ENCODE data around the gene PTPRN.
A peak's percentile ranks its signal among the peaks of the same experiment; 100 is the strongest.

PTPRN gene

GRCh38 chr2:219308142-219309101, 779 bp downstream of the PTPRN start:
- peak; percentile 30 to 60 (median 40) for DNase-seq (ENCODE audit: low read depth in 3 of 3)

DNA sequence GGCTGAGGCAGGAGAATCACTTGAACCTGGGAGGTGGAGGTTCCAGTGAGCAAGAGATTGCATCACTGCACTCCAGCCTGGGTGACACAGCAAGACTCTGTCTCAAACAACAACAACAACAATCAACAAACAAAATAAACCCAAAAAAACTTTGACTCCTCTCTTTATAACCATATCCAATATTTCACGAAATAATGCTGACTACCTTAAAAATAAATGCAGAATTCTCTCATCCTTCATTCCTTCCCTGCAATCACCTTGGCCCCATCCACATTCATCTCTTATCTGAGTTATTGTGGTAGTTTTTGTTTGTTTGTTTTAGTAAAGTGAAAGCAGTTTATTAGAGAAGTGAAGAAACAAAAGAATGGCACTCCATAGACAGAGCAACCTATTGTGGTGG, 3.2 kb downstream of the PTPRN start:
- no peak for DNase-seq (ENCODE audit: low read depth in 3 of 3)

DNA sequence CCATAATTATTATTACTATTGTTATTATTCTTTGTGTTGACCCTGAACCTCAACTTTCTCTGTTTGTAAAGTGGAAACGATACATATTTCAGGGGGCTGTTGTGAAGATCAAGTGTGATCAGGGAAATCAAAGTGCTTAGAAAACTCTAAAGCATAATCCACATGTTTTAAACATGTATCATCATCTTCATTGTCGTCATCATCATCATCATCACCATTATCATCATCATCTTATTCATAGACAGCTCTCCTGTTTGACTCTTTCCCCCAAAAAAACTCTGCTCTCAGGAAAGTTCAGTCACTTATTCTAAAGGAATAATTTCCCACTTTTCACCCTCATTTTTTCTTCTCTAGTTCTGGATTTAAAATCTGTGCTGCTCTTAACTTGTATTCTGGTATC, 5.0 kb downstream of the PTPRN start:
- no peak for DNase-seq (ENCODE audit: low read depth in 3 of 3)

- DNase-seq (ENCODE audit: low read depth in 3 of 3), result no peak
Observed at GRCh38 chr2:219302412-219302968, 6.7 kb downstream of the PTPRN start.

DNA sequence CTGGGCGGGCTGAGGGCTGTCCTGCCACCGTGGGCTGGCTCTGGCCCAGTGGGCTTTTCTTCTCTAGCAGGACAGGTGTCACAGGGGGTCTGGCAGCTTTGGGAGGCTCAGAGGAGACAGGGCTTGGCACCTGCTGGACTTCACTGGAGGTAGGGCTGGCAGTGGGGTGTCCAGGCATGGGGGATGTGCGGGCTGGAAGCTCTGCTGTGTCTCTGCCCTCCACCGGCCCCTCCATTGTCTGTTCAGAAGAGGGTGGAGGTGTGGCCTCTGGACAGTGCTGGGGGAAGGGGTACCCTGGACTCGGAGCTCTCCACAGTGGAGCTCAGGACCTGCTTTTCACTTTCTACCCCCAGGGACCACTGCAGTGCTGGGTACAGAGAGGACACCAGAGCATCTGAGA, 9.2 kb downstream of the PTPRN start:
- DNase-seq (ENCODE audit: low read depth in 3 of 3), result no peak

GRCh38 chr2:219299372-219299760, 9.8 kb downstream of the PTPRN start:
- DNase-seq (ENCODE audit: low read depth in 3 of 3), result no peak

DNA sequence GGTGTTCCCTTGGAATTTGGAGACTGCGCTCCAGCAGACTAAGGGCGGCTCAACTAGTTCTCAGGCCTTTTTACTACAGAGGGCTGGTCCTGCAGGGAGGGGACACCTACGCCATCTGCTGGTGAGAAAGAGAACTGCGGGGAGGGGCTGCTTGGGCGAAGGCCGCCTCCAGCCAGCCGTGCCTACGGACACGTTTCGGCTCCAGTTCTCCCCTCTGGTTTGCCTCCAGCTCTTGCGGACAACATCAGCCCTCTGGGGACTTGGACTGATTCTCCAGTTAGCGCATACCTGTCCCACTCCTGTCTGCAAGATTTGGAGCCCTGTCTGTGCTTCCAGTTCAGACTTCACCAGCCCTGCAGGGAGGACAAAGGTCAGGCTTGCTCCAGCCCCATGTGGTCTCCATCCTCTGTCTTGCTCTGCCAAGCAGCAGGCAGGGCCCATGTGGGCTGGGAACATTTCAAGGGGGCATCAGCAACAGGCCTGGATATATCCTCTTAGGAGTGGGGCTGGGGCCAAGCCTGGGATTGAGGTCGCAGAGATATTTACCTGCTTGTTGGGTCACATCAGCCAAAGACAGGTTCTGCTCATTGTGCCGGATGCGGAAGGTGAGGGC, 10.3 kb downstream of the PTPRN start:
- peak; percentile 81 to 93 (median 87) for DNase-seq (ENCODE audit: low read depth in 3 of 3)

- no peak for DNase-seq (ENCODE audit: low read depth in 3 of 3)
Observed at GRCh38 chr2:219297766-219298456, 11.3 kb downstream of the PTPRN start.

GRCh38 chr2:219296631-219297391, 12.4 kb downstream of the PTPRN start:
- no peak for DNase-seq (ENCODE audit: low read depth in 3 of 3)

DNA sequence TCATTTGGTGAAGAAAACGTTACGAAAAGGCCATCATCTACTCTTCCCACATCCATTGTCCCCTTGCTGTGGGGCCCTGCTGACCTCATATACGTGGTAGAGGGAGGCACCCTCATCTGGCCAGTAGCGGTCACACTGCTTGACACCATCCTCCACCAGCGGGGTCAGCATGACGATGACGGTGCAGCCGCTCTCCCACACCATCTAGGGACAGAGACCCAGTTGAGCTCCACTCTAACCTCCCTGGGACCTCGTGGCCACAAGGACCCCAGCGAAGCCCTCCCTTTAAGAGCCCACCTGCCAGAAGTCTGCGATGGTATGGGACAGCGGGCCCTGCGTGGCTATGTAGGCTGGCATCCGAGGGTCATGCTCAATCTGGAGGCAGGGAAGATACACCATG, 13.1 kb downstream of the PTPRN start:
- DNase-seq (ENCODE audit: low read depth in 3 of 3), result no peak

GRCh38 chr2:219294356-219295351, 14.5 kb downstream of the PTPRN start:
- peak; percentile 78 to 89 (median 81) for DNase-seq (ENCODE audit: low read depth in 3 of 3)

- DNase-seq (ENCODE audit: low read depth in 3 of 3), result no peak
Observed at GRCh38 chr2:219293736-219294231, 15.4 kb downstream of the PTPRN start.

DNA sequence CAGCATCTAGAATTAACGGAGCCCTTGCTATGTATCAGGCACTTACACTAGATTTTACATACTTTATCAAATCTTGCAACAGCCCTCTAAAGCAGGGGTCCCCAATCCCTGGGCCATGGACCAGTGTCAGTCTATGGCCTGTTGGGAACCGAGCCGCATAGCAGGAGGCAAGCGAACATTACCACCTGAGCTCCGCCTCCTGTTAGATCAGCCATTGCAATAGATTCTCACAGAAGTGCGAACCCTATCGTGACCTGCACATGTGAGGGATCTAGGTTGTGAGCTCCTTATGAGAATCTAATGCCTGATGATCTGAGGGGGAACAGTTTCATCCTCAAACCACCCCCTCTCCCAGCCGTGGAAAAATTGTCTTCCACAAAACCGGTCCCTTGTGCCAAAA, 16.6 kb downstream of the PTPRN start:
- no peak for DNase-seq (ENCODE audit: low read depth in 3 of 3)

- no peak for DNase-seq (ENCODE audit: low read depth in 3 of 3)
Observed at GRCh38 chr2:219291910-219292490, 17.2 kb downstream of the PTPRN start.

- DNase-seq (ENCODE audit: low read depth in 3 of 3), result no peak
Observed at GRCh38 chr2:219291394-219291793, 17.8 kb downstream of the PTPRN start.

DNA sequence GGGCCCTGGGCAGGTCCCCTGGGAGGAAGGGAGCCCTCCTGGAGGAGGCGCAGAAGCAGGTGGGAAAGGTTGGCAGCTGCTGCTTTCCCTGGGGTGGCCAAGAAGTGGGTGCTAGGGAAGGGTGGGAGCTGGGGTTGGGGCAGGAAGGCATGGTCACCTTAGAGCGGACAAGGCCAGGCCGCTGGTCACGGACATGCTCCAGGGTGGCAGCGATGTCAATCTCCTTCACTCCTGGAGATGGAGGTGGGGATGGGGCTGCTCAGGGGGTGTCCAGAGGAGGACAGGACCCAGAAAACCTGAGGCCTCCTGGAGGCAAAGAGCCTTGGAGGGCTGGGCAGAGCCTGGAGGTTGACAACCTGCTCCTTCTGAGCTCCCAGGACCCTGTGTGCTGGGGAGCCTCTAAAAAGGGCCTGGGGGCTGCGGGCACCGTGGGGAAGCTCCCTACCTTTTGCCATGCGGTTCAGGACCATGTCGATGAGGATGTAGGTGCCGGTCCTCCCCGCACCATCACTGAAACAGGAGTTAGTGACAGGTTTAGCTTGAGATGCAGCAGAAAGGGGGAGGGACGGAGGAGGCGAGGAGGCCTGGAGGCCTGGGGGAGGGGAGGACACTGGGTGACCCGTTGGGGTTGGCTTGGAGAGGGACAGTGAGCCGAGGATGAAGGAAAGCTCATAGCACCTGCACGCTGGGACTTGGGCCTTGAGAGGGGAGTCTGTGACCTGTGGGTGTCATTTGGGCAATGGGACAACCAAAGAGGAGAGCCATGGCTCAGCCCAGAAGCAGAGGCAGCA, 18.6 kb downstream of the PTPRN start:
- no peak for DNase-seq (ENCODE audit: low read depth in 3 of 3)

- DNase-seq (ENCODE audit: low read depth in 3 of 3), result no peak
Observed at GRCh38 chr2:219289537-219290361, 19.5 kb downstream of the PTPRN start.

DNA sequence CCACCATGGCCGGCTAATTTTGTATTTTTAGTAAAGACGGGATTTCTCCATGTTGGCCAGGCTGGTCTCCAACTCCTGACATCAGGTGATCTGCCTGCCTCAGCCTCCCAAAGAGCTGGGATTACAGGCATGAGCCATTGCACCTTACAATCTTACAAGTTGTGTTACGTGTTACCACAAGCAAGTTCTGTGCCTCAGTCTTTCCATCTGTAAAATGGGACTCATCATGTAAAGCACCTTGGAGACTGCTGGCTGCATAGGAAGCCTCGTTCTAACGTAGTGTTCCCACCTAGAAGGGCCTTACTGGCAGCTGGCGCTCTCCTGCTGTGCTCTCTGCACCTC, 20.0 kb downstream of the PTPRN start:
- DNase-seq (ENCODE audit: low read depth in 3 of 3), result no peak
